GM21515 (cell line): ENCODE results near the gene REXO2.

Experiments used
- ATAC-seq: cut with Tn5 transposase; IDR thresholded peaks from one replicate; pipeline ENCODE4 v1.9.1; 2021; ENCODE audit not compliant: unreplicated experiment

The REXO2 gene

DNA sequence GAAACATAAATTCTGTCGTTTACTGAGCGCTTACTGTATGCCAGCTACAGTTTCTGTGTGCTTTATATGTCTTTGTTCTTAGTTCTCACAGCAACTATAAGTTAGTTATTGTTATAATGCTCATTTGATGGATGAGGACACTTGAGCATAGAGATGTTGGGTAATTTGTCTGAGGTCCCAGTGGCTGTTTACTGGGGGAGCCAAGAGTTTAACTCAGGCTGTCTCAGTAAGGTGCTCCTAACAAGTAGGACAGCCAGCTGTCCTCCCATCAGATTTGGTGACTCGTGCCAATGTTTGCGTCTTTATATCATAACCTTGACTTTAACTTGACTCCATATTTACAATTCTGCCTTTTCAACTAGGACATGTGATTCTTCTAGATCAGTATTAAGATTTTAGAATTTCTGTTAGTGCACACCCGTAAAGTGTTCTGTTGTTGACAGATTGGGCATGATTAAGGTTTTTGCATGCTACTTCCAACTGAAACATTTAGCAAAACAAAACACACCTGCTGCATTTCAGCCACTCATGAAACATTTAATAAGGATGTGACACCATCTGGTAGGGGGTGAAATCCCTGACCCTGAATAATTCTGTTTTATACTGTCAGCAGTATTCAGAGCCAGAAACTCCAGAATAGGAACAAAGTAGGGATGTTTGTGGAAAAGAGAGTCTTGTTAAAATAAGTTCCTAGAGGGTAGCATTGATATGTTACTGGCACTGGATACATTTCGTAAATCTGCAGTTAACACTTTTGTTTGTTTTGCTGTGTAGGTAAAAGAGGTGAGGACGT lies 1.9 kb downstream of the REXO2 start:
- no peak for ATAC-seq

DNA sequence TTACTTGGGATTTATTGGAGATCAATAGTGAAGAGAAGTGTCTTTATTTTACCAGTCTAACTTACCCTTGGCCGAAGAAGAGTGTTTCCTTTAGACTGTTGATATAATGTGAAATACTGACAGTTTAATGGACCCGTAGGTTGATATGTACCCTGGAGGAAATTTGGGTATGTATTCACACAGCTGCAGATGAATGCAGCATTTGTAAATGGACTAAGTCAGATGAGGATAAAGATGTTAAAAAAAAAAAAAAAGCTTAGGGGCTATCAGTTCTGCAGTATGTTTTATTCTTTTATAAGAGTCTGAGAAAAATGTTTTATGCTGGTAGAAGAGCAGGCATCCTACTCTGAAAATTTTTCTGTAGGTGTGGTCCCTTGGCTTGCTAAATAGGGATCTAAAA lies 2.7 kb downstream of the REXO2 start:
- no peak for ATAC-seq

DNA sequence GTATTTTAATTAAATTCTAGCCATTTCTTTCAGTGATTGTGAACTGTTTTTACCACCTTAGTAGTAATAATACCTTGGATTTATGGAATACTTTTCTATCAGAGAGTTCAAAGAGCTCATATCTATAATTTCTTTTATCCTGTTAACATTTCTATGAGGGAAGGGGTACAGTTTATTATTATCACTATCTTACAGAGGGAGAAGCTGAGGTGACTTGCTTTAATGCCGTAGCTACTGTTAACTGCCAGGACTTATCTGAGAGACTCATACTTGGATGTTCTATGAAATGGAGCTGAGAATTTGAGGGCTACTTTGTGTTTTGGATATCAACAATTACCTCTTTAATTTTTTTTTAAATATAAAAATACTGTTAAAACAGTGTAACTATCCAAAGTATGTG lies 3.3 kb downstream of the REXO2 start:
- ATAC-seq = no peak

- ATAC-seq = no peak
Observed at GRCh38 chr11:114447444-114447843, 8.2 kb downstream of the REXO2 start.

DNA sequence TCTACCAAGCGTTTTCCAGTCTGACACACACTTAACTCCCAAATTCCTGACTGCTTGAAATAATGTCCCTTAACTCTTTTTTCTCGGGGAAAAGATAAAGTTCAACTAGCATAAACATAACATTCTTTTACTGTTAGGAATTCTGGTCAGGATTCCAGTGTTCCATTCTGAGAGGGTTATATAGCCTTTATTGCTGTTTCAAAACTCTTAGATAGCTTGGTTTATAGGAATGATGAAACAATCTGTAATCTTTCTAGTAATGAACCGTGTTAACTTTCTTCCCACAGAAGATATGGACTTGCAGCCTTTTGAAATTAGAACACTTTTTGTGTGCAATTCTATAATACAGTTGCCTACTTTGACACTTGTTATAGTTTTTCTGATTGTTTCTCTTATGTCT lies 8.6 kb downstream of the REXO2 start:
- ATAC-seq = no peak

- no peak for ATAC-seq
Observed at GRCh38 chr11:114448749-114449482, 9.6 kb downstream of the REXO2 start.

GRCh38 chr11:114449845-114450244 lies 10.6 kb downstream of the REXO2 start:
- no peak for ATAC-seq

DNA sequence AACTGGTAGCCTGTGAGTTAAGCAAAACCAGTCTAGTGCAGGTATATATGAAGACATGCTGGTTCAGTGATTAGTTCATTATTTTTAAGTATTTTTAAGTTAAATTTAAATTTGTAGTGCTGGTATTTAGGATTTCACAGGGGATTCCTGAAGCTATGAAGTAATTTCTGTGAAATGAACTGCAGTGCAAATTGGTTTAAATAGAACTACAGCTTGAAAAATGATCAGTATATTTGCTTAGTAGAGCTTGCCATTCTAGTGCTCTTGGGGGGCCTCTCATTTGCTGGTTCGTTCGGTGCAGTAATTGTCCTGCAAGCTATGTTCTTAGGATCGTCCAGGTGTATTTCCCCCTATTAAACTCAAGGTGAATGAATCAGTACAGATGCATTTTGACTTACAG lies 13.1 kb downstream of the REXO2 start:
- ATAC-seq = no peak

- ATAC-seq = no peak
Observed at GRCh38 chr11:114463999-114464398, 24.7 kb downstream of the REXO2 start.

- ATAC-seq = no peak
Observed at GRCh38 chr11:114466742-114467141, 27.5 kb downstream of the REXO2 start.

- no peak for ATAC-seq
Observed at GRCh38 chr11:114472661-114473060, 33.4 kb downstream of the REXO2 start.

DNA sequence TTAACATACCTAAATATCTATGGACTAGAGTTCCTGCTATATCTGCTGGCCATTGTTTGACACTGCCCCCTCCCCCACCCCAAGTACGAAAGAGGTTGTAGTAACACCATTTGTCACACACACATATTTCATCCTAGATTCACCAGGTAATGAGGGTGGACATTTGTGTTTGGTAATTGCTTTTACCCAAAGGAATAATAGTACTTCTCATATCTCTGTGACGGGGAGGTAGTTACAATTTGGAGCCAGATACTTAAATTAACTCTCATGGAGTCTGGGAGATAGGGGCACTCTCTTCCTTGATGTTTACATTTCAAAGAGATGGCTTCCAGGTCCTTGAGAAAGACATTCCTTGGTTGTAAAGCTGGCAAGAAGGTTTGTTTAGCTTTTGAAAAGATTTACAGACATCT lies 38.7 kb downstream of the REXO2 start:
- no peak for ATAC-seq

GRCh38 chr11:114478768-114479167 lies 39.5 kb downstream of the REXO2 start:
- no peak for ATAC-seq

GRCh38 chr11:114479331-114479730 lies 40.1 kb downstream of the REXO2 start:
- no peak for ATAC-seq

DNA sequence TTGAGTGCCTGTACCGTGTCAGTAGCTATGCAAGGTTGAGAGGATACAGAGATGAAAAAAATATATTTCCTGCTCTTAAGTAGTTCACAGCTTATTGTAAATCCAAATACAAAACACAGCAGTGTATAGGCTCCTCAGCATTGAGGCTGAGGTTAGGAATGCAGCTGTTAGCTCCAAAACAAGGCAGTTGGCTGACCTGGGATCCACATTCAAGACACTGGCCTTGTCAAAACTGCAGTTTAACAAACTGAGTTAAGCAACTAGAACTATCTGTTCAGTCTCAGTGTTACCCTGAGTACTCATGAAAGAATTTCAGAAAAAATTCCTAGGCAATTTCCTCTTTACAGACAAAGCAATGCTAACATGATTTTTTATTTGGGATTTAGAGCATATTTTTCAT lies 42.8 kb downstream of the REXO2 start:
- no peak for ATAC-seq

- no peak for ATAC-seq
Observed at GRCh38 chr11:114483929-114484328, 44.7 kb downstream of the REXO2 start.

DNA sequence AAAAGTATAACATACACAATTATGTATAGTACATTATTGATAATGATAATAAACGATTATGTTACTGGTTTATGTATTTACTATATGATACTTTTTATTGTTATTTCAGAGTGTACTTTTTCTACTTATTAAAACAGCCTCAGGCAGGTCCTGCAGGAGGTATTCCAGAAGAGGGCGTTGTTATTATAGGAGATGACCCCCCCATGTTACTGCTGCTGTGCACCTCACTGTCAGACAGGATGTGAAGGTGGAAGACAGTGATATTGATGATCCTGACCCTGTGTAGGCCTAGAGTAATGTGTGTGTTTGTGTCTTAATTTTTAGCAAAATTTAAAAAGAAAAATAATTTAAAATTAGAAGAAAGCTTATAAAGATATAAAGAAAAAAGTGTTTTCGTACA lies 57.6 kb downstream of the REXO2 start:
- ATAC-seq = no peak

DNA sequence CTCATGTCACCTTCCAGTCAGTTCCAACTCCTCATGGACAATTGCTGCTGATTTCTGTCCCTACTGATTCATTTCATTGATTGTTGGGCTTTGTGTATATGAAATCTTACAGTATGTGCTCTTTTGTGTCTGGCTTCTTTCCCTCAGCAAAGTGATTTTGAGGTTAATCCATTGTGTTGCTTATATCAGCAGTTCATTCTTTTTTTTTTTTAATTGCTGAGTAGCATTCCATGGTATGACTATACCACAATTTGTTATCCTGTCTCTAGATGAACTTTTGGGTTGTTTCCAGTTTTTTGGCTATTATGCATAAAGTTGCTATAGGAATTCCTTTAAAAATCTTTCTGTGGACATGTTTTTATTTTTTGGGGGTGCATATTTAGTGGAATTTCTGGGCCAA lies 60.5 kb downstream of the REXO2 start:
- ATAC-seq = no peak
